ENCODE results near the gene CCDC9B. TPM values are rescaled to one million over a fixed set of nuclear protein-coding genes. Genes with fewer than 3 reads are reported as not detected.

The CCDC9B gene
- total RNA-seq, 1 experiment from 2014 or later, result 56.1 TPM

- BruUV-seq (replicated peaks), result no TSS peak
- CTCF ChIA-PET, result no interaction called here
- Histone ChIP-seq H2AFZ (ENCODE audit: low read length) (no peak overlapping the region), H3K79me2 (ENCODE audit: low read length) (no peaks in the 10 kb centered on the region), H4K20me1 (ENCODE audit: low read length) (no peaks in the 10 kb centered on the region), H3K9ac (ENCODE audit: low read length) (no peak overlapping the region), H3K36me3 (ENCODE audit: low read depth, low read length) (no peaks in the 10 kb centered on the region), H3K4me1 (ENCODE audit: insufficient read depth, low read length) (no peaks in the 10 kb centered on the region), H3K9me2 (replicated peaks; ENCODE audit: low read length) (no peaks in the 10 kb centered on the region), H3F3A (ENCODE audit: low read length, unreplicated experiment) (no peaks in the 10 kb centered on the region), H3K27me3 (ENCODE audit: low read length) (no peaks in the 10 kb centered on the region), H3K4me2 (ENCODE audit: low read length) (no peak overlapping the region), H3K27ac (ENCODE audit: low read length) (no peak overlapping the region), H3K9me3 (ENCODE audit: low read length) (no peaks in the 10 kb centered on the region), H3K4me3 (ENCODE audit: low read length) (no peak overlapping the region)
- POLR2A ChIA-PET (ENCODE audit: unreplicated experiment), result no interaction called here
- intact Hi-C loops (cut with micrococcal nuclease), result no loop called here
- TF ChIP-seq CTCF (conservative IDR thresholded peaks at IDR 0.05; ENCODE audit: low read depth, low read length), result no peak
- no peak for TF ChIP-seq EZH2 (IDR thresholded peaks at IDR 0.05; ENCODE audit: low read length, unreplicated experiment)
- TF ChIP-seq EZH2phosphoT487 (IDR thresholded peaks at IDR 0.05; ENCODE audit: borderline replicate concordance, low read length), result no peak
- DNase-seq (no peak), ATAC-seq (no peak)
Measured at GRCh38 chr15:40306371-40306770, 34.4 kb downstream of the CCDC9B start.

- no peaks in the 10 kb centered on the region for H3K4me1 ChIP-seq (ENCODE audit: insufficient read depth, low read length)
- intact Hi-C loops (cut with micrococcal nuclease), result no loop called here
- H3F3A ChIP-seq (ENCODE audit: low read length, unreplicated experiment), result no peaks in the 10 kb centered on the region
- ATAC-seq (no peak), DNase-seq (no peak)
- no peak overlapping the region for H2AFZ ChIP-seq (ENCODE audit: low read length)
- no peaks in the 10 kb centered on the region for H3K79me2 ChIP-seq (ENCODE audit: low read length)
- no peaks in the 10 kb centered on the region for H3K9me2 ChIP-seq (replicated peaks; ENCODE audit: low read length)
- no peaks in the 10 kb centered on the region for H3K27me3 ChIP-seq (ENCODE audit: low read length)
- H3K9me3 ChIP-seq (ENCODE audit: low read length), result no peaks in the 10 kb centered on the region
- no peak overlapping the region for H3K4me2 ChIP-seq (ENCODE audit: low read length)
- CTCF ChIA-PET, result no interaction called here
- H3K36me3 ChIP-seq (ENCODE audit: low read depth, low read length), result no peaks in the 10 kb centered on the region
- H3K4me3 ChIP-seq (ENCODE audit: low read length), result no peak overlapping the region
- TF ChIP-seq EZH2phosphoT487 (IDR thresholded peaks at IDR 0.05; ENCODE audit: borderline replicate concordance, low read length) (no peak), CTCF (conservative IDR thresholded peaks at IDR 0.05; ENCODE audit: low read depth, low read length) (no peak), EZH2 (IDR thresholded peaks at IDR 0.05; ENCODE audit: low read length, unreplicated experiment) (no peak)
- POLR2A ChIA-PET (ENCODE audit: unreplicated experiment), result no interaction called here
- H4K20me1 ChIP-seq (ENCODE audit: low read length), result no peaks in the 10 kb centered on the region
- H3K27ac ChIP-seq (ENCODE audit: low read length), result no peak overlapping the region
- no TSS peak for BruUV-seq (replicated peaks)
- no peak overlapping the region for H3K9ac ChIP-seq (ENCODE audit: low read length)
Measured at GRCh38 chr15:40305281-40305680, 35.5 kb downstream of the CCDC9B start.

GRCh38 chr15:40303576-40303975, 37.2 kb downstream of the CCDC9B start:
- no peaks in the 10 kb centered on the region for H3K27me3 ChIP-seq (ENCODE audit: low read length)
- H3F3A ChIP-seq (ENCODE audit: low read length, unreplicated experiment), result no peaks in the 10 kb centered on the region
- H4K20me1 ChIP-seq (ENCODE audit: low read length), result no peaks in the 10 kb centered on the region
- CTCF ChIA-PET, result no interaction called here
- H3K27ac ChIP-seq (ENCODE audit: low read length), result no peak overlapping the region
- no peak overlapping the region for H3K4me2 ChIP-seq (ENCODE audit: low read length)
- TF ChIP-seq EZH2phosphoT487 (IDR thresholded peaks at IDR 0.05; ENCODE audit: borderline replicate concordance, low read length), result no peak
- TF ChIP-seq CTCF (conservative IDR thresholded peaks at IDR 0.05; ENCODE audit: low read depth, low read length), result no peak
- TF ChIP-seq EZH2 (IDR thresholded peaks at IDR 0.05; ENCODE audit: low read length, unreplicated experiment), result no peak
- no peak overlapping the region for H2AFZ ChIP-seq (ENCODE audit: low read length)
- no peaks in the 10 kb centered on the region for H3K4me1 ChIP-seq (ENCODE audit: insufficient read depth, low read length)
- H3K9ac ChIP-seq (ENCODE audit: low read length), result no peak overlapping the region
- no peak overlapping the region for H3K4me3 ChIP-seq (ENCODE audit: low read length)
- BruUV-seq (replicated peaks), result no TSS peak
- H3K36me3 ChIP-seq (ENCODE audit: low read depth, low read length), result no peaks in the 10 kb centered on the region
- no peak for DNase-seq
- no peaks in the 10 kb centered on the region for H3K9me2 ChIP-seq (replicated peaks; ENCODE audit: low read length)
- POLR2A ChIA-PET (ENCODE audit: unreplicated experiment), result interaction anchor here (0.6 kb wide), 1 partner anchor 19 kb away, joined by 3 read pairs; no protein-coding TSS in a partner anchor
- no peaks in the 10 kb centered on the region for H3K9me3 ChIP-seq (ENCODE audit: low read length)
- no peak for ATAC-seq
- intact Hi-C loops (cut with micrococcal nuclease), result no loop called here
- no peaks in the 10 kb centered on the region for H3K79me2 ChIP-seq (ENCODE audit: low read length)
